RPMI8226 (cell line): ENCODE measurements around the gene IAH1.

Experiments
- DNase-seq: peaks from one replicate; pipeline ENCODE4 v3.0.0-alpha.2; 2015

The IAH1 gene, protein sequence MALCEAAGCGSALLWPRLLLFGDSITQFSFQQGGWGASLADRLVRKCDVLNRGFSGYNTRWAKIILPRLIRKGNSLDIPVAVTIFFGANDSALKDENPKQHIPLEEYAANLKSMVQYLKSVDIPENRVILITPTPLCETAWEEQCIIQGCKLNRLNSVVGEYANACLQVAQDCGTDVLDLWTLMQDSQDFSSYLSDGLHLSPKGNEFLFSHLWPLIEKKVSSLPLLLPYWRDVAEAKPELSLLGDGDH

DNA sequence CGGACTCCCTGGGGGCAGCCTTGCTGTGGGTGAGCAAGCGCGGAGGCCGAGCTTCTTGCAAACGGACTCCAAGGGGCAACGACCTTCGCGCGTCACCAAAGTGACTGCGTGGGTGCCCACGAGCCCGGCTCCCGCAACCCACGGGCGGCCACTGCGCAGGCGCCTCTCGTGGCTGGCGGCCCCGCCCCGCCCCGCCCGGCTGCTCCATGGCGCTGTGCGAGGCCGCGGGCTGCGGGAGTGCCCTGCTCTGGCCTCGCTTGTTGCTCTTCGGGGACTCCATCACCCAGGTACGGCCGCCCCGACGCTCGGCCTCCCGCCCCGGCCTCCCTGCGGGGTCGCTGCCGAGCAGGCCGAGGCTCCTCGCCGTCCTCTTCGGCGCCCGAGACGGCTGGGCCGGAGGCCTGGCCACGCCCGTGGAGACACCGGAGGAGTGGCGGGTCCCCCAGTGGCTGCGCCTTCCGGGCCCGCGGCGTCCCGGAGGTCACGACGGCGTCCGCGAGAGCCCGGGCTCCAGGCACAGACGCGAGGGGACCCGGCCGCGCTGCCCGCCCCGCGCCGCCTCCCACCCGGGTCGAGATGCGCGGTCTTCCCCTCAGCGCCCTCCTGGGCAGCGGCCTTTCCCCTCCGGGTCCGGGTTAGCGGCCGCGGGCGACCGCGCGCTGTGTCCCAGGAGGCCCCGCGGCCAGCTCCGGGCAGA lies at the start of gene IAH1:
IAH1 (plus strand) TSS at position 191 of the 697 bp plus-strand sequence; CDS start at position 207, 16 bp downstream.
- DNase-seq: peak; percentile 71

DNA sequence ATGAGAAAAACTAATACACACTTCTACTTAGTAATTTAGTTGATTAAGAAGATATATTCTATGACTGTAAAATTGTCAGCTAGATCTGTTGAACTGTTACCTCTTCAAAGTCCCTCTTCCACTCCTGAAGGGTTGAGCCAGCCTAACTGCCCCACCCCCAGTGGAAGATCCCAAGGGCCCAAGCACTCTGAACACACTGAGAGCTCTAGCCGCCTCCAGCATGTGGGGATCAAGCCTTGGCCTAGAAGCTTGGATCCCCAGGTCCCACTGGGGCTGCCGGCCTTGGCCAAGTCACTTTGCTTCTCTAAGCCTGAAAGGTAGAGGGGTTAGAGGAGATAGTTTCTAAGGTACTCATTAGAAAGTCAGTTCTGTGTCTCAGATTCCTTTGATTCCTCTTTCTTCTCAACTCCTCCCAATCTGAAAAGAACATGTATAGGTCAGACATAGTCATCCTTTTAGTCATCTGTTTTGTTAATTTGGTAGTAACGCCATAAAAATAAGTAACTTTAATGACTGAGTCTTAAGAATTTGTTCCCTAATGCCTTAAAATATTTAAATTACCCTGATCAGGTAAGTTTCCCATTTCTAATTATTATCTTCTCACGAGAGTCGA lies 45.3 kb upstream of the IAH1 start:
- DNase-seq: no peak

DNA sequence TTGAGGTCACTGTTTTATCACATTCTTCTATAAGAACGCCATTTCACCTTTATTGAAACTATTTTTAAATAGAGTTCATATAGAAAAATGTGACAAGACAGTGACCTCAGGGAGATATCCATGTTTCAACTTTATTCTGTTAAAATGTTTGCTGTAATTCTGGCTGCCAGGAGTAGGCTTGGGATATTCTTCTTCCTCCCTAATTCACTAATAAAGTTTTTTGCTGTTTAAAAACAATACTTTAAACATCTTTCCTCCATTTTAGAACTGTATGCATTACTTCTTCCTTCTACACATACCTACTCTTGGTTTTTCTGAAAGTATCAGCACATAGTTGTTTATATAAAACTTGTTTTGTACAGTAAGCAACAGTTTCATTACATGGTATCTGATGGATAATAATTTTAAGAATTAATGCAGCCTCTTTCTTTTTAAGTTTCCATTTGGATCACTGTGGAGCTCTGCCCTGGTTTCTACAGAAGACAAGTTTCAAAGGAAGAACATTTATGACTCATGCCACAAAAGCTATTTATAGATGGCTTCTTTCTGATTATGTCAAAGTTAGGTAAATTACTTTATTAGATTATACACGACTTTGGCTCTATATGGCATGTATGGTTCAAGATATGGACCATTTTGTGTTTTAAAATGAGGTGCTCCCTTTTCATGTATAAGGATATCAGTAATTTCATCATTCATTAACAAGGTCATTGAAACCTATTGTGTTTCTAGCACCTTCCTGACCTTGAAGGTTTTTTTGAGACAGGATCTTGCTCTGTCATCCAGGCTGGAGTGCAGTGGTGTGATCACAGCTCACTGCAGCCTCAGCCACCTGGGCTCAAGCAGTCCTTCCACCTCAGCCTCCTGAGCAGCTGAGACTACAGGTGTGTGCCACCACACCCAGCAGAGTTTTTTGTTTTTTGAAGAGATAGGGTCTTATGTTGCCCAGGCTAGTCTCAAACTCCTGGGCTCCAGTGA lies 43.7 kb upstream of the IAH1 start:
- no peak for DNase-seq

DNA sequence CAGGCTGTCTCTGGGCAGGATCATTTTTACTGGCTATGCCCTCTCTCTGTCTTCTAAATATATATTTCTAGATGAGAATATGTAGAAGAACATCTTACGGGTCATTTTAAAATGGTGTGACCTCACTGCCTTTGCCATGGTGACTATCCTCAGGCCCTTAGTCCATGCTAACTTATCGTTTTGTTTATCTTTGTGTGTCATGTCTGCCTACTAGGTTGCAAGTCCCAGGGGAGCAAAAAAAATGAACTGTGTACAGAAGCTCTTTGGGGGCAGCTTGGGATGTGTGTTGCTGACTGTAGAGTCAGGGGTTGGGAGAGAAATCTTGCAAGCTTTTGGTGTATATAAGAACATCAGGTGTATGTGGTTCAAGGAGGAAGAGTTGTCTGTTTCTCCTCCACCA lies 39.9 kb upstream of the IAH1 start:
- DNase-seq: no peak

DNA sequence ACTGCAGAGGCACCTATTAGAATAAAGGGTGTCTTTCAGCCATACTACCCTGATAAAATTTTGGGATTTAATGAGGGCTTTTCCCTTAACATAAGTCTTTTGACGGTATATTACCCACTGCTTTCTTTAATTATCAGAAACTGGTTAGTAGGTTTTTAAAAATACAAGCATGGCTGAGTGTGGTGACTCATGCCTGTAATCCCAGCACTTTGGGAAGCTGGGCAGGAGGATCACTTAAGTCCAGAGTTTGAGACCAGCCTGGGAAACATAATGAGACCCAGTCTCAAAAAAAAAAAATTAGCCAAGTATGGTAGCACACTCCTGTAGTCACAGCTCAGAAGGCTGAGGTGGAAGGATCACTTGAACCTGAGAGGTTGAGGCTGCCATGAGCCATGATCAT lies 34.8 kb upstream of the IAH1 start:
- no peak for DNase-seq

DNA sequence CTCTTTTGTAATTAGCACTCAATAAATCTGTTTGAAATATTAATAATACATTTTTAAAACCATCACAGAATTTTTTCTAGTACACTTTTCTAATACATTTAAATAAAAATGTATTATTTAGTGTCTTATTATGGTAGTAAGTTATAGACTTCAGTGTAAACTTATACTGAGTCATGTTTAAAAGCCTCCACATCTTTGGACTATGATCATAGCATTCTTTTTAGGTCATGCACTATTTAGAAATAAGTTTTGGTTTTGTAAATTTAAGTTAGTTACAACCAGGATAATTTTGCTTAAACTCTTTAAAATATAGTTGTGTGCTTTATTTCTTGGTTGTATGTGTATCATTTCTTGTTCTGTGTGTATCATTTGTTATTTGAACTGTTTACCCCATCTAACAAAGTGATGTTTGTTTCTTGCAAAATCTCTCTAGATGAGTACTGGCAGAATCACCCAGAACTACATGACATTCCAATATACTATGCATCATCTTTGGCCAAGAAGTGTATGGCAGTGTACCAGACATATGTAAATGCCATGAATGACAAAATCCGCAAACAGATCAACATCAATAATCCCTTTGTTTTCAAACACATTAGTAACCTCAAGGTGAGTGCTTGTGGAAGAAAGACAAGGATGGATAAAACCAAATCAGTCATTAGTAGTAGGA lies 34.2 kb upstream of the IAH1 start:
- DNase-seq: no peak

DNA sequence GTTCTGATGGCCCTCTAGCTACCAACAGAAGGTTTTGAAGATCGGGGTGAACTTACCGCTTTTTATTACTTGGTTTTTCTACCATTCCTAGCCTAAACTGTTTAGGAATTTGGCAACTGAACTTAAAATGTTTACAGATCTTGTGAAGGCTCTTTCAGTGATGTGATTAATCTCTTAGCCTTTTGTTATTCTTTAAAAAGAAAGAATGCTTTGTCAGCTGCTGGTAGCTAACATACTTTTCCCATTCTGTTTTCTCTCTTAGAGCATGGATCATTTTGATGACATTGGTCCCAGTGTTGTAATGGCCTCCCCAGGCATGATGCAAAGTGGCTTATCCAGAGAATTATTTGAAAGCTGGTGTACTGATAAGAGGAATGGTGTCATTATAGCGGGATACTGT lies 32.8 kb upstream of the IAH1 start:
- no peak for DNase-seq

DNA sequence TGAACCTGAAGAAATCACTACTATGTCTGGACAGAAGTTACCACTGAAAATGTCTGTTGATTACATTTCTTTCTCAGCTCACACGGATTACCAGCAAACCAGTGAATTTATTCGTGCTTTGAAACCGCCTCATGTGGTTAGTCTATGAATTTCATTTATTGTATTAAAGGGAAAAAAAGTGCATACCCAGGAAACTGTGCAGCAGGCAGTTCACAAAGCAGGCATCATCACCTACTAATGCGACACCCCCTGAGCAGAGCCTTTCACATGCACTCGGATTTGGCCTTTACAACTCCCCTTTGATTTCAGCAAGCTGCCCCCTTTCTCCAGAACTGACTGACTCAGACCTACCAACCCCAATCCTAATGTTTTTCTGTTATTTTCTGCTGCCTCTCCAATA lies 30.8 kb upstream of the IAH1 start:
- no peak for DNase-seq

DNA sequence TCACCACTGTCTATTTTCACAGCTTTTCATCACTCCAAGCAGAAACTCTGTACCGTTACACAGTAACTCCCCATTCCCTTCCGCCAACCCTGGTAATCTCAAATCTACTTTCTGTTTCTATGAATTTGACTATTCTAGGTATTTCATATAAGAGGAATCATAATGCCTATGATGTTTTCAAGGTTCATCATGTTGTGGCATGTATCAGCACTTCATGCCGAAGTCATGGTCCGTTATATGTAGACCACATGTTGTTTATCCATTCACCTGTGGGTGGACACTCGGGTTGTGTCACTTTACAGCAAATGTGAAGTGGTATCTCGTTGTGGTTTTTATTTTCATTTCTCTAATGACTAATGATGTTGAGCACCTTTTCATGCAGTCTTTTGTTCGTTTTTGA lies 29.3 kb upstream of the IAH1 start:
- DNase-seq: no peak

DNA sequence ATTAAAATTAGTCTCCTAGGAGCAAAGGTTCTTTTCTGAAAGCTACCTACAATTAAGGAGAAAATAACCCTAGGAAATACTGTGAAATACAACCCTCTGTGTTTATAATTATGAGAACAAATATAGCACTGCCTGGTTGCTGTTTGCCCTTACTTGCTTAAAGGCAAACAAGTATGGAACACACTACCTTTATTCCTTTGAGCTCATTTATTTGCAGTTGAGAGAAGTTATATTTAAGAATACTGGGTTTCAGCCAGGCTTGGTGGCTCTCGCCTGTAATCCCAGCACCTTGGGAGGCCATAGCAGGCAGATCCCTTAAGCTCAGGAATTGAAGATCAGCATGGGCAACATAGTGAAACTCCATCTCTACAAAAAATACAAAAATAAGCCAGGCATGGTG lies 23.1 kb upstream of the IAH1 start:
- no peak for DNase-seq

DNA sequence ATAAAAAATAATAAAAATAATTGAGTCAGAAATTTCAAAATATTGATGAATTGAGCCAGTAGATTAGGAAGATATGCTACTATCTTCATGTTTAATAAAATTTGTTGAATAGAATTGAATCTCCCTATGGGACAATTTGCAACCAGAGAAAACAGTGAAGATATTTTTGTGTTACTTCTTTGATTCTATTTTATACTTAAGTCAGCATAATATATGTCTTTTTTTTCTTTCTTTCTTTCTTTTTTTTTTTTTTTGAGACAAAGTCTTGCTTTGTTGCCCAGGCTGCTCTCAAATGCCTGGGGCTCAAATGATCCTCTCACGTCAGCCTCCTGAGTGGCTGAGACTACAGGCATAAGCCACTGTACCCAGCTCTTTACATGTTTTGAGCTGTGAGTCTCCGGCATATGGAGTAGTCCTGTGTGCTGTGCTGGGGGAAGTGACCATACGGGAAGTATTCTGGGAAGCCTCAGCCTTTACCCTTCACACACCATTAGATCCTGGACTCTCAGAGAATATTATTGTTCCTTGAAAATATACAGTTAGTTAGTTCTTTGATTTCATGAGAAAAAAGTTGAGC lies 13.8 kb upstream of the IAH1 start:
- no peak for DNase-seq

DNA sequence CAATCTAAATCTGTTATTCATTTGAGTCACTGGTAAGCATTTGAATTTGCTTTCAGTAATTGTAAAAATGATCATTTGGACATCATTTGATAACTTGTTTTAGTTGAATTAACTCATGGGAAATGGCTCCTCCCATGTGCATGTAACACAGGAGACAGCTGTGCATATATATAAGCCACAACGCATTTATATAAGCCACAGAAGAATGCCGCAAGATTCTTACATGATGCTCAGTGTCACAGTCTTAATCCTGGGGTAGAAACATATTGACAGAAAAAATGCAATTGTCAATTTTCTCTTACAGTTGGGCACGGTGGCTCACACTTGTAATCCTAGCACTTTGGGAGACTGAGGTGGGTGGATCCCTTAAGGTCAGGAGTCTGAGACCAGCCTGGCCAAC lies 13.3 kb upstream of the IAH1 start:
- no peak for DNase-seq

DNA sequence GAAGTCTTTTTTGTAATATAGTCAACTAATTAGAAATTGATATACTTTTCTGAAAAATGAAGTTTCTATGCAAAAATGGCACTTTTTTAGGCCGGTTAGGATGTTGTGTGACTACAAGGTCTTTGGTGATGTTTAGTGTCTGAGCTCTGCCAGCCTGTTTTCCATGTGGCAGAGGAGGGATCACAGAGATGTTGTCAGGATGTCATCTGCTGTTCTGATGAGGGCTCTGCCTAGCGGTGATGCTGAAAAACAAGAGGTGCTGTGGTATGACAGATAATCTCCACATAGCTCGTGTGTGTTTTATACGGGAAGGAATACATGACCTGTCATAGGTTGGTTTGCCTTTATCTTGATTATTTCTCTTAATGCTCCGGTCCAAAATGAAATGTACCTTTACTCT lies 12.0 kb upstream of the IAH1 start:
- no peak for DNase-seq

DNA sequence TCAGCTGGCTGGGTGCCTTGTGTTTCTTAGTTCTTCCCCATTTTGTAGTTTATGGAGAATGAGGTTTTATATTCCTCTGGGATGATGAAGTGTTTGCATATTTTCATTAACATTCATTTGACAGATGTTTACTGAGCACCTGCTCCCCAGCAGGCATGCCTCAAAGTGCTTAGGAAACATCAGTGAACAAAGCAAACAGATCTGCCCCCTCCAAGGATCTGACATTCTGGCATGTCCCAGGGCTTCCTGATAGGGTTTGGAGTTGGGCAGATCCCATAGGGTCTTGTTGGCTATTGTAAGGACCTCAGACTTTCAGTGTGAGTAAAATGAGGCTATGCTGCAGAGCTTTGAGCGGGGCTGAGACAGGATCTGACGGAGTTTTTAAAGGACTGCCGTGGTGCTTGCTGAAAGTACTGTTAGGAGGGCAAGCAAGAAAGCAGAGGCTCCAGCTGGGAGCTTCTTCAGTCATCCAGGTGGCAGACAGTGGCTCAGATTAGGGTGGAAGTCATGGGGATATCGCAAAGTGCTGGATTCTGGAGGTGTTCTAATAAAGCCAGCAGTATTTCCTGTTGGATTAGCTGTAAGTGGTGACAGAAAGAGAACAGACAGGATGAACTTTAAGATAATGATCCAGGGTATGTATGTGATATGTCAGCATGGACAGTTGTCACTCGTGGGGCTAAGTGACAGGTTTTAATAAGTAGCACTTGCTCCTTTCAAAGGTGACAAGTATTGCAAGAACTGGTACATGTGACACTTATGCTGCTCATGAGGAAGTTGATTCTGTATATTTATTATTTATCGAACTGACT lies 11.3 kb upstream of the IAH1 start:
- no peak for DNase-seq

DNA sequence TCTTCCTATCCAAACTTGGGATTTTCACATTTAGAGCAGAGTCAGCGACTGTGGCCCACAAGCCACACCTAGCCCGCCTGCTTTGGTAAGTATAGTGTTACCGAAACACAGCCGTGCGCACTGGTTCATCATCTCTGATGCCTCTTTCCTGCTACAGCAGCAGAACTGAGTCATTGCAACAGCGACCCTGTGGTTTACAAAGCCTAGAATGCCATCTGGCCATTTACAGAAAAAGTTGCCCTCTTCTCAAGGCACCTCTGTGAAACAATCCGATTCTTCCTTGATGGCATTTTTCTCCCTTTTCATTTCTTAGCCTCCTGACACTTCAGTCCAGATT lies 10.7 kb upstream of the IAH1 start:
- no peak for DNase-seq

DNA sequence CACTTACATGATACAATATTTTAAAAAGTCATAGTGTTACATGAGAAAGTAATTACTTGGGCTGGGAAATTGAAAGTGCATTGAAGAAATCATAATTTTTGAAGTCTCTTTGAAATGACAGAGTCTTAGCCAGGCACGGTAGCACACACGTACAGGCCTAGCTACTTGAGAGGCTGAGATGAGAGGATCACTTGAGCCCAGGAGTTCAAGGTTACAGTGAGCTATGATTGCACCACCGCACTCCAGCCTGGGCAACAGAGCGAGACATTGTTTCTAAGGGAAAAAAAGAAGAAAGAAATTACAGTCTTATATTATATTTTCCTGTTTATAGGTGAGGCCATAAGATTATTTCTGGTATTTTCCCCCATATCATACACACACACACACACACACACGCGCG lies 9.2 kb upstream of the IAH1 start:
- DNase-seq: no peak

DNA sequence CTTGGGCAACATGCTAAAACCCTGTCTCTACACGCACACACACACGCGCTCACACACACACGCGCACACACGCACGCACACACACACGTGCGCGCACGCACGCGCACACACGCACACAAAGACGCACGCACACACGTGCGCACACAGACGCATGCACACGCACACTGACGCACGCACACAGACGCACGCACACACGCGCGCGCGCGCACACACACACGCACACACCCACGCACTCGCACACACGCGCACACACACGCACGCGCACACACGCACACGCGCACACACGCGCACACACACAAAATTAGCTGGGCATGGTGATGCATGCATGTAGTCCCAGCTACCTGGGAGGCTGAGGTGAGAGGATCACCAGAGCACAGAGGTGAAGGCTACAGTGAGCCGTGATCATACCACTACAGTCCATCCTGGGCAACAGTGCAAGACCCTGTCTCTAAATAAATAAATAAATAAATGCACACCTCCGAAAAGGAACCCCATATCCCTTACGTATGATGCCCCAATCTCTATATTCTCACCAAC lies 8.1 kb upstream of the IAH1 start:
- no peak for DNase-seq

DNA sequence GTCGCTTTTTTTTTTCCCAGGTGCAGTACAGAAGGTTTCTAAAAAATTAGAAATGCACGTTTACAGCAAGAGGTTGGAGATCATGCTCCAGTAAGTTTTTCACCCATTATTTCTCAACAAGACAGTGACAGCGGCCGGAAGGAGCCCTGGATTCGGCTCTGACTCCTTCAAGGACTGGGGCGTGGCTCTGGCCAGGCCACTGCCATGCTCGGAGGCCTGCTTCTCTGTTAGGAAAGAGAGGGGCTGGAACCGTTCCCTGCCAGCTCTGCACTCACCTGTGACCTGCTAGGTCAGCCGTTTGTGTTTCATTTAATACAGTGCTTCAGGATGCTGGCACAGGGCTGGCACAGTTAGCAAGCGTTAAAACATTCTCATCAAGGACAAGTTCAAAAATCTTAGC lies 6.7 kb upstream of the IAH1 start:
- DNase-seq: no peak

DNA sequence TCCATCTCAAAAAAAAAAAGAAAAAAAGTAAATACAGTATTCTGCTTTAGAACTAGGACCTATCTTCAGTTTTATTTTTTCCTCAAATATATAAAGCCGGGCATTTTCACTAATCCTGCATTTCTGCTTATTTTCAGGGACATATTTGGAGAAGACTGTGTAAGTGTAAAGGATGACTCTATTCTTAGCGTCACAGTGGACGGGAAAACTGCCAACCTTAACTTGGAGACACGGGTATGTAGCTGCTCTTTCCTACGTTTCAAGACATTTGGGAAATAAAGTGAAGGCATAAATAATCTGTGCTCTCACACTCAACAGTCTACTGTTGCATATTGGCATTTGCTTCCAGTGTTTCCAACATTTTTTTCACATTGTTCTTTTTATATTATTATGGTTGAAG lies 3.1 kb upstream of the IAH1 start:
- DNase-seq: no peak

DNA sequence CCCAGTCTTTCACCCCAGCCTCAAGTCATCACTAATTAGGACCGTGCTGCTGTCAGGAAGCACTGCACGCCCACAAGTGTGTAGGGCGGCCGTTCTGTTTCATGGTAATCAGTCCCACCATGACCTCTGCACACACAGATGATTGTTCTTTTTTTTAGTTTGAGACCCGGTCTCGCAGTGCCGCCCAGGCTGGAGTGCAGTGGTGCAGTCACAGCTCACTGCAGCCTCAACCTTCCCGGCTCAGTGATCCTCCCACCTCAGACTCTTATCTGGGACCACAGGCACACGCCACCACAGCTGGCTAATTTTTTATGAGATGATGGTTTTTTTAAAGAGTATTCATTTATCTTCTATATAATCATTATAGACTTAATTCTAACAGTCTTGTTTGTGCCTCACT lies 1.8 kb upstream of the IAH1 start:
- no peak for DNase-seq

DNA sequence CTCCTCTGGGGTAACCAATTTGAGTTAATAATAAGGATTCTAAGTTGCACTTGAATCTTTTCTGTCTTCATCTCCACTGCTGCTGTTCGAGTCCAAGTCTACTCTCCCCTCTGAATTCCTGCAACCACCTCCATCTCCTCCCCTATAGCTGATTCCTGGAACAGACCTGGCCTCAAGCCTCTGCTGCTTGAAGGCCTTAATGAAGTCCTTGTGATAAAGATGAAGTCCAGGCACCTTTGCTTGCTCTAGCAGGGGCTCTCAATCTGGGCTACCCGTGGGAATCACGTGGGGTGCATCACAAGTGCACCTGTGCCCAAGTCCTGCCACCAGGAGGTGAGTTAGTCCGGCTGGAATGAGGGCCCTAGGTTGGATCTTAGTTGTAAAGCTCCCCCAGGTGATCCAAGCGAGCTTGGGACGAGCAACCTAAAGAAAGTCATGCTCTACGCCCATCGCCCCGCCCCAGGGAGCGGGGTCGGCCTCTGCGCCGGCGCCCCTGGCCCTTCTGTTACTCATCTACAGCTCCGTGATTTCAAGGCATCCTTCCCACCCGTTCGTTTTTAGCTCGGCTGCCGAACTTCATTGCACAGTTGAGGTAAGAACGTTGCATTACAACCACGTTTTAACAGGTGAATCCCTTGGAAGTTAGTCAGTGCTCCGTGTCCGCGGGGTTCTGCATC lies 905 bp upstream of the IAH1 start:
- peak; percentile 14 for DNase-seq
